ENCODE results near the gene HDHD5.

DNA sequence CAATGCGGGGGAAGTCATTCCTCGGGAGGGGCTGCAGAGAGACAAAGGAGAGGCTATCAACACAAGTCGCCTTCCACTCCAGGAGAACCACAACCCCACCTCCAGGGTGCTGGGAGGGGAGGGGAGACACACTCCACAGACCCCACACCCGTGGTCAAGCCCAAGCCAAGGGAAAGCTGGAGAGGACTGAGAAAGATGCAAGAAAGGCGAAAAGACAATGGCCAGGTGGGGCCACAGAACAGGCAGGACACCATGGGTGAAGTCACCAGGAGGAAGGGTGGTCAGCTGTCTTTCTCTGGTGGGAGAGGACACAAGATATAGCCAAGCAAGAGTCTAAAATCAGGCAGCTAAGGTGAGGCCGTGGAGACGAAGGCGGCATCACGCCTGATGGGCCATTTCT is 16.0 kb downstream of the HDHD5 start:
- TF ChIP-seq EP300 (IDR thresholded peaks at IDR 0.05): no peak
- TF ChIP-seq, protein P1, sequence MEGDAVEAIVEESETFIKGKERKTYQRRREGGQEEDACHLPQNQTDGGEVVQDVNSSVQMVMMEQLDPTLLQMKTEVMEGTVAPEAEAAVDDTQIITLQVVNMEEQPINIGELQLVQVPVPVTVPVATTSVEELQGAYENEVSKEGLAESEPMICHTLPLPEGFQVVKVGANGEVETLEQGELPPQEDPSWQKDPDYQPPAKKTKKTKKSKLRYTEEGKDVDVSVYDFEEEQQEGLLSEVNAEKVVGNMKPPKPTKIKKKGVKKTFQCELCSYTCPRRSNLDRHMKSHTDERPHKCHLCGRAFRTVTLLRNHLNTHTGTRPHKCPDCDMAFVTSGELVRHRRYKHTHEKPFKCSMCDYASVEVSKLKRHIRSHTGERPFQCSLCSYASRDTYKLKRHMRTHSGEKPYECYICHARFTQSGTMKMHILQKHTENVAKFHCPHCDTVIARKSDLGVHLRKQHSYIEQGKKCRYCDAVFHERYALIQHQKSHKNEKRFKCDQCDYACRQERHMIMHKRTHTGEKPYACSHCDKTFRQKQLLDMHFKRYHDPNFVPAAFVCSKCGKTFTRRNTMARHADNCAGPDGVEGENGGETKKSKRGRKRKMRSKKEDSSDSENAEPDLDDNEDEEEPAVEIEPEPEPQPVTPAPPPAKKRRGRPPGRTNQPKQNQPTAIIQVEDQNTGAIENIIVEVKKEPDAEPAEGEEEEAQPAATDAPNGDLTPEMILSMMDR (IDR thresholded peaks at IDR 0.05): no peak

Measured in suprapubic skin (tissue), 3 donors.